HepG2 (cell line): ENCODE data around the gene NDUFB10. TPM values are rescaled to one million over a fixed set of nuclear protein-coding genes. Genes with fewer than 3 reads are reported as not detected.

Experiments
- MLX ChIP-seq: IDR thresholded peaks from 2 replicates; pipeline ENCODE4 v1.6.1; 2016
- NCOR1 ChIP-seq: fragments of 200-600 bp; sonication (generic); IDR thresholded peaks from 2 replicates; pipeline ENCODE4 v1.7.0; 2017; ENCODE audit warnings: antibody characterized with exemption, low read length, borderline replicate concordance
- SRSF1 ChIP-seq: fragments of 200-400 bp; formaldehyde crosslinking; optimal IDR thresholded peaks from 2 replicates; pipeline ENCODE3; 2017; ENCODE audit warnings: mild to moderate bottlenecking, low read depth, low read length, moderate library complexity
- SSRP1 ChIP-seq: IDR thresholded peaks from 2 replicates; pipeline ENCODE4 v1.6.1; 2016; ENCODE audit warnings: control low read depth
- ZBTB3 ChIP-seq: sonication (generic); formaldehyde crosslinking; IDR thresholded peaks from 2 replicates; pipeline ENCODE4 v1.4.0; 2020; ENCODE audit warnings: low read depth, mild to moderate bottlenecking, moderate library complexity, missing genetic modification reagents, borderline replicate concordance
- ZHX1 ChIP-seq: sonication (generic); formaldehyde crosslinking; IDR thresholded peaks from 2 replicates; pipeline ENCODE4 v1.8.1; 2022; ENCODE audit warnings: low read depth, mild to moderate bottlenecking, missing genetic modification reagents
- ZNF7 ChIP-seq: IDR thresholded peaks from 2 replicates; pipeline ENCODE4 v1.6.1; 2016; ENCODE audit warnings: missing biosample characterization, missing genetic modification reagents
- ZNF749 ChIP-seq: sonication (generic); formaldehyde crosslinking; IDR thresholded peaks from 2 replicates; pipeline ENCODE4 v1.8.0; 2022; ENCODE audit warnings: mild to moderate bottlenecking, missing genetic modification reagents, moderate library complexity, borderline replicate concordance
- polyA plus RNA-seq, 8 experiments: library from polyadenylated mRNA; depleted of rRNA in 3 of 8; stranded (reverse) in 7 of 8; unstranded in 1 of 8; fragments of >200 nt; fragmentation: Illumina TruSeq in 4 of 8; extraction: Trizol in 4 of 8; gene quantifications; 2 replicates each; pipeline versions ENCODE4 v1.2.1 to v1.2.3, GENCODE V29; 2011 to 2016; ENCODE audit warnings: low read depth in 4 of 8, missing spikeins in 1 of 8, mixed read lengths in 1 of 8; ENCODE audit not compliant: insufficient read depth in 1 of 8
- total RNA-seq, 5 experiments: library from RNA; depleted of rRNA; stranded (reverse); fragments of >200 nt; fragmentation: Illumina TruSeq; extraction: Trizol; gene quantifications; 2 replicates each; pipeline ENCODE4 v1.2.3, GENCODE V29; 2016; ENCODE audit warnings: low read depth in 1 of 5
- TF ChIP-seq, protein P1 (sequence below): sonication (generic); formaldehyde crosslinking; IDR thresholded peaks from 2 replicates; pipeline ENCODE4 v1.4.0; 2020; ENCODE audit warnings: missing genetic modification reagents, mild to moderate bottlenecking, borderline replicate concordance
- TF ChIP-seq, protein P2 (sequence below): sonication (generic); formaldehyde crosslinking; IDR thresholded peaks from 2 replicates; pipeline ENCODE4 v1.9.0; 2021; ENCODE audit warnings: missing genetic modification reagents, mild to moderate bottlenecking, borderline replicate concordance

The NDUFB10 gene
- total and polyA plus RNA-seq, 2 of the 13 experiments (the other 11 are each of a cell fraction or from before 2014, with no cell fraction given): 68.6 to 157 TPM

DNA sequence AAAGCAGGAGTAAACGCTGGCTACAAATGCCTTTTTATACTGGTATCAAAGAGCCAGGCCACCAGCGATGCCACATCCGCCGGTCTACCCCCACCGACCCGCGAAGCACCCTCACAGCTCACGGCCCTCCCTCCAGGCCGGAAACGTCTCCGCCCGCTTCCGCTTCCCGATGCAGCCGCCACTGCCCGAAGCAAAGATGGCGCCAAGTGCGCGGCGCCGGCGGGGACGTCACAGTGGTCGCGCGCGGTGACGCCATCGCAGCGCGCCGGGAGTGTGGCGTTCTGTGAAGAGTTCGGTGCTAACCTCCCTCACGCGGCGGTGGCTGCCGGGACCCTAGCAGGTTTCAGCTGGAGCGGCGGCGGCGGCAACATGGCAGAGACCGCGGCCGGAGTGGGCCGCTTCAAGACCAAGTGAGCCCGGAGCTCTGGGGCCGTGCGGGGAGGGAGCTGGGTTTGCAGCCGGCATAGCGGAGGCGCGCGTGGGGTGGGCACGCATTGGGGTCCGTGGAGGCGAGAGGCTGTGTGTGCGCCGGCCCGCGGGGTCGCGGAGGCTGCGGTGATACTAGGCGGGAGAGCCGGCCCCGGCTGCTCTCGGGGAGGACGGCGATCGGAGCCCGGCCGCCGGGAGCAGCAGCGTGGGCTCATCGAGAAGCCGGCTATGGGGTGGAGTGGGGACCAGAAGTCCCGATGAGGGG lies 12.6 kb downstream of the NDUFB10 start, which contains the start of gene TBL3 (continued):
- TF ChIP-seq SRSF1 (no peak), ZBTB3 (peak; percentile 75; the same call in 1 of the 2 replicates), ZHX1 (CRISPR knock-in tag) (peak; percentile 100), ZNF749 (CRISPR knock-in tag) (peak; percentile 60; the same call in 1 of the 2 replicates), SSRP1 (CRISPR knock-in tag) (no peak), MLX (CRISPR knock-in tag) (peak; percentile 40; the same call in 1 of the 2 replicates), ZNF7 (CRISPR knock-in tag) (no peak), NCOR1 (no peak; the same call in 1 of the 2 replicates)
- TF ChIP-seq, protein P1, sequence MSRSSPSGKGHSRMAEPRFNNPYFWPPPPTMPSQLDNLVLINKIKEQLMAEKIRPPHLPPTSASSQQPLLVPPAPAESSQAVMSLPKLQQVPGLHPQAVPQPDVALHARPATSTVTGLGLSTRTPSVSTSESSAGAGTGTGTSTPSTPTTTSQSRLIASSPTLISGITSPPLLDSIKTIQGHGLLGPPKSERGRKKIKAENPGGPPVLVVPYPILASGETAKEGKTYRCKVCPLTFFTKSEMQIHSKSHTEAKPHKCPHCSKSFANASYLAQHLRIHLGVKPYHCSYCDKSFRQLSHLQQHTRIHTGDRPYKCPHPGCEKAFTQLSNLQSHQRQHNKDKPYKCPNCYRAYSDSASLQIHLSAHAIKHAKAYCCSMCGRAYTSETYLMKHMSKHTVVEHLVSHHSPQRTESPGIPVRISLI: peak; percentile 40; the same call in 1 of the 2 replicates
- TF ChIP-seq, protein P2, sequence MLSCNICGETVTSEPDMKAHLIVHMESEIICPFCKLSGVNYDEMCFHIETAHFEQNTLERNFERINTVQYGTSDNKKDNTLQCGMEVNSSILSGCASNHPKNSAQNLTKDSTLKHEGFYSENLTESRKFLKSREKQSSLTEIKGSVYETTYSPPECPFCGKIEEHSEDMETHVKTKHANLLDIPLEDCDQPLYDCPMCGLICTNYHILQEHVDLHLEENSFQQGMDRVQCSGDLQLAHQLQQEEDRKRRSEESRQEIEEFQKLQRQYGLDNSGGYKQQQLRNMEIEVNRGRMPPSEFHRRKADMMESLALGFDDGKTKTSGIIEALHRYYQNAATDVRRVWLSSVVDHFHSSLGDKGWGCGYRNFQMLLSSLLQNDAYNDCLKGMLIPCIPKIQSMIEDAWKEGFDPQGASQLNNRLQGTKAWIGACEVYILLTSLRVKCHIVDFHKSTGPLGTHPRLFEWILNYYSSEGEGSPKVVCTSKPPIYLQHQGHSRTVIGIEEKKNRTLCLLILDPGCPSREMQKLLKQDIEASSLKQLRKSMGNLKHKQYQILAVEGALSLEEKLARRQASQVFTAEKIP (CRISPR knock-in tag): no peak
